ENCODE measurements around the gene KLHDC7B. TPM values are rescaled to one million over a fixed set of nuclear protein-coding genes. Genes with fewer than 3 reads are reported as not detected.

Gene KLHDC7B
- total and polyA plus RNA-seq, 2 of the 13 experiments (the other 11 are each of a cell fraction or from before 2014, with no cell fraction given): 0.11 TPM; not detected in 1

GRCh38 chr22:50529897-50530579 lies 15.7 kb upstream of the KLHDC7B start, which contains the start of gene TYMP (continued):
- TF ChIP-seq HMGXB3 (CRISPR knock-in tag; IDR thresholded peaks at IDR 0.05; ENCODE audit: borderline replicate concordance) (no peak), ZNF713 (CRISPR knock-in tag; IDR thresholded peaks at IDR 0.05) (no peak), ZNF281 (CRISPR knock-in tag; IDR thresholded peaks at IDR 0.05; ENCODE audit: borderline replicate concordance) (no peak), ZIK1 (CRISPR knock-in tag; IDR thresholded peaks at IDR 0.05; ENCODE audit: borderline replicate concordance, low read depth) (no peak), REL (CRISPR knock-in tag; conservative IDR thresholded peaks at IDR 0.05) (no peak), ISL2 (CRISPR knock-in tag; IDR thresholded peaks at IDR 0.05) (peak; percentile 53), ZNF644 (CRISPR knock-in tag; IDR thresholded peaks at IDR 0.05; ENCODE audit: low read depth) (no peak), NFATC3 (CRISPR knock-in tag; IDR thresholded peaks at IDR 0.05) (no peak), TRAFD1 (CRISPR knock-in tag; IDR thresholded peaks at IDR 0.05; ENCODE audit: borderline replicate concordance) (no peak), CCAR2 (optimal IDR thresholded peaks at IDR 0.05; ENCODE audit: low read depth, low read length) (no peak), ZNF10 (CRISPR knock-in tag; IDR thresholded peaks at IDR 0.05; ENCODE audit: borderline replicate concordance, low read depth) (no peak), BRF2 (CRISPR knock-in tag; IDR thresholded peaks at IDR 0.05) (no peak; the same call in 1 of the 2 replicates), KDM2A (CRISPR knock-in tag; IDR thresholded peaks at IDR 0.05; ENCODE audit: borderline replicate concordance, low read depth) (peak; percentile 70), NFRKB (IDR thresholded peaks at IDR 0.05) (no peak), FLYWCH1 (CRISPR knock-in tag; IDR thresholded peaks at IDR 0.05) (no peak), DMAP1 (CRISPR knock-in tag; IDR thresholded peaks at IDR 0.05) (peak; percentile 86), CHD2 (IDR thresholded peaks at IDR 0.05; ENCODE audit: low read depth, low read length) (no peak), ZNF788 (CRISPR knock-in tag; IDR thresholded peaks at IDR 0.05; ENCODE audit: borderline replicate concordance) (peak; percentile 77), ZNF580 (CRISPR knock-in tag; IDR thresholded peaks at IDR 0.05; ENCODE audit: borderline replicate concordance, low read depth) (no peak), ZNF24 (IDR thresholded peaks at IDR 0.05) (no peak)
